ENCODE data around the gene TARS2.

TARS2 gene

DNA sequence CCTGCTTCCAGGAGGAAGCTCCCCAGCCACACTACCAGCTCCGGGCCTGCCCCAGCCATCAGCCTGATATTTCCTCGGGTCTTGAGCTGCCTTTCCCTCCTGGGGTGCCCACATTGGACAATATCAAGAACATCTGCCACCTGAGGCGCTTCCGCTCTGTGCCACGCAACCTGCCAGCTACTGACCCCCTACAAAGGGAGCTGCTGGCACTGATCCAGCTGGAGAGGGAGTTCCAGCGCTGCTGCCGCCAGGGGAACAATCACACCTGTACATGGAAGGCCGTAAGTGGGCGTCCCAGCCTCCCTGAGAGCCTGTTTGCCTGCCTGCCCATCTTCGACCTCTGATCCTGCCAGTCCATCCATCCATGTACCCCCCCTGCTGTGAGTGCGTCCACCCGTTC lies 24.3 kb downstream of the TARS2 start:
- DNase-seq: no peak

DNA sequence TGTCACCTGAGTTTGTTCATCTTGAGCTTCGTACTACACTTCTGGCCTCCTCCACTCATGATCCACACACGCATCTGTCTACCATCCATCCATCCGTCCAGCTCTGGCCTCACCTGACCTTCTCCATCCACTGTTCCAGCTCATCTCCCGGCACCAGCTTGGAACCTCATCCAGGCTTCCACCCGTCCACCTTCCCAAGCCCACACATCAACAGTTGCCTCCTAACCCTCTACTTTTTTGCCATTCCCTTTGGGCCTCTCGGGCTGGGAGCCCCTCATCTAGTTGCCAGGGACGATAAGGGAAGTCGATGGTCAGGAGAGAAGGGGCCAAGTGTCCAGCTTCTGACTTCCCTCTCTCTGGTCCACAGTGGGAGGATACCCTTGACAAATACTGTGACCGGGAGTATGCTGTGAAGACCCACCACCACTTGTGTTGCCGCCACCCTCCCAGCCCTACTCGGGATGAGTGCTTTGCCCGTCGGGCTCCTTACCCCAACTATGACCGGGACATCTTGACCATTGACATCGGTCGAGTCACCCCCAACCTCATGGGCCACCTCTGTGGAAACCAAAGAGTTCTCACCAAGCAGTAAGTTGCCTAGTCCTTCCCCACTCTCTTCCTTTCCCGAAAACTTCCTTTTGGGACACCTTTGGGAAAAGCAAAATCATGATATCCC lies 24.9 kb downstream of the TARS2 start:
- DNase-seq: no peak

DNA sequence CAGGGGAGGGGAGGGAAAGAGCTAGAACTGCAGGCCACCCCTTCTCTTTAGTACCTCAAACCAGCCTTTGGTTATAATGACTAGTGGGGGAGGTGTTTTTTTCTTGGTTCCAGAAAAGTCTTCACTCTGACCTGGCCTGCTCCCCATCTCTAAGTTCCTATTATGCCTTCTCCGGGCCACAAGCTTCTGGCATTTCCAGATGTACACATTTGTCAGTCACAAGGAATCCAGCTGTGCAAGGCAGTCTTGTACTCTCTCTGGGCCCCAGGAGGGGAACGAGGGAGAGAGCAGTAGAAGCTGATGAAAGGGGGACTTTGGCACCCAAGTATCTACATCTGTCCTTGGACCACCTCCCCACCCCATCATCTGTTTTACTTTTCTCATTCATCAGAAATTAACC lies 25.6 kb downstream of the TARS2 start:
- DNase-seq: no peak

DNA sequence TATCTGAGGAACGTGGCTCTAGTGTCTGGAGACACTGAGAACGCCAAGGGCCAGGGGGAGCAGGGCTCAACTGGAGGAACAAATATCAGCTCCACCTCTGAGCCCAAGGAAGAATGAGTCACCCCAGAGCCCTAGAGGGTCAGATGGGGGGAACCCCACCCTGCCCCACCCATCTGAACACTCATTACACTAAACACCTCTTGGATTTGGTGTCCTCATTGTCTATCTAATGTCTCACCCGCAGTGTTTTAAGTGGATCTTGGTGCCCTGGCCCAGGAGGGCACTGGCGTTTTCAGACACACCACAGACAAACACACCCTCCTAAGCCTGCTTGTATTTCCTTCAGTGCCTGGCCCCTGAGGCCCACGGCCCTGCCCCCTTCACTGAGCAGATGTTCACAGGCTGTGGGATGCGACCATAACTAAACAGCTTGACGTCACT lies 26.2 kb downstream of the TARS2 start:
- DNase-seq: no peak

DNA sequence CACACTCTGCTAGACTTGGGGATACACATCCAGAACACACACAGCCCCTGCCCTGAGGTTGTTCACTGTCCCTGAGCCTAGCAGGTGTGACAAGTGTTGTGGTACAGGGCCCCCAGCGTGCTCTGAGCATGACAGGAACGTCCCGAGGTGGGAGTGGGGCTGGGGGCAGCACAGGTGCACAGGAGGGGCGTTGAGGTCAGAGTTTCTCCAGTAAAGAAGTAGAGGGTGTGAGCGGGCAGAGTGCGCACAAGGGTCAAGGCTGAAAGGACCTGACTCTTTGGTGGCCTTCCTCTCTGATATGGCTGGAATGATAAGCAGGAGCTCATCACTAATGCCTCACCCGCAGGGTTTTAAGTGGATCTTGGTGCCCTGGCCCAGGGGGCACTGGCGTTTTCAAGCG lies 27.0 kb downstream of the TARS2 start:
- DNase-seq: no peak

DNA sequence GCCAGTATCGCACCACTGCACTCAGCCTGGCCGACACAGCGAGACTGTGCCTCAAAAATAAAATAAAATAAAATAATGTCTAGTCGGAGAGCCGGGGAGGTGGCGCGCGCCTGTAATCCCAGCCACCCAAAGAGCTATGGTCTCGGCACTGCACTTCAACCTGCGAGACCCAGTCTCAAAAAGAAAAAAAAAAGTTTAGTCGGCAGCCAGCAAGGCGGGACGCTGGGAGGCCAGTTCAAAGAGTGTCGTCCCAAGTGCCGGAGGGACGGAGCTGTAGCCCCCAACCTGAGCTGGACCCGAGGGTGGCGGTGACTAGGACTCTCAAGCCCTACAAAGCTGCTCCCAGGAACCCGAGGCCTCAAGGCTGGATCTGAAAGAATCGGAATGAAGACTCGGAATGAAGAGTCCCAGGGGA lies 27.7 kb downstream of the TARS2 start:
- no peak for DNase-seq

DNA sequence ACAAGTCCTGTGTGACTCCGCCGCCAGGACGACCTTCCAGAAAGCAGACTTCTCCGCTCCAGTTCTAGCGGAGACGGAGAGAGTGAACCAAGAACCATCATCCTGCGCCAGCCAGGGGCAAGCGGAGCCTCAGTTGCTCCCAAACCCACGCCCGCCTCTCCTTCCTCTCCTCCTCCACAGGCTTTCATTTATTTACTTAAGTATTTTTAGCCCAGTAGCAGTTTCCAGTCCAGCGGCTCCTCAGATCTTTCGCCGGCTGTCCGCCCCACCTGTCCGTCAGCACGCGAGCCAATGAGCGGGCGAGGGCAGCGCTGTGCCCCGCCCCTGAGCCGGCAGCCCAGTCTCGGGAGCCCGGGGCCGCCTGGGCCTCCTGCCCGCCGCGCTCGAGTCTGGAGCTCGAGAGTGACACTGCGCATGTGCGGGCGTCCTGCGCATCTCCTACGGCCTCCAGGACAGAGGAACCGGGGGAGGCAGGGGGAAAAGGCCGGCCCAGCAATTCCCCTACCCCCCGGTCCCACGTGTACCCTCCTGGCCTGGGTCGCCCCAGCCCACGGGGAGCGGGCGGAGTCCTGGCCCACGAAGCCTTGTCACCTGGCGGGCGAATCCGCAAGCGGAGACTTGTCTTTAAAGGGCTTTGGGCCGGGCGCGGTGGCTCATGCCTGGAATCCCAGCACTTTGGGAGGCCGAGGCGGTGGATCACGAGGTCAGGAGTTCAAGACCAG lies 28.3 kb downstream of the TARS2 start, which contains the start of gene FALEC:
TSS of gene FALEC (plus strand) at position 425 of the 722 bp plus-strand sequence.
- peak; percentile 80 to 92 (median 88) for DNase-seq

DNA sequence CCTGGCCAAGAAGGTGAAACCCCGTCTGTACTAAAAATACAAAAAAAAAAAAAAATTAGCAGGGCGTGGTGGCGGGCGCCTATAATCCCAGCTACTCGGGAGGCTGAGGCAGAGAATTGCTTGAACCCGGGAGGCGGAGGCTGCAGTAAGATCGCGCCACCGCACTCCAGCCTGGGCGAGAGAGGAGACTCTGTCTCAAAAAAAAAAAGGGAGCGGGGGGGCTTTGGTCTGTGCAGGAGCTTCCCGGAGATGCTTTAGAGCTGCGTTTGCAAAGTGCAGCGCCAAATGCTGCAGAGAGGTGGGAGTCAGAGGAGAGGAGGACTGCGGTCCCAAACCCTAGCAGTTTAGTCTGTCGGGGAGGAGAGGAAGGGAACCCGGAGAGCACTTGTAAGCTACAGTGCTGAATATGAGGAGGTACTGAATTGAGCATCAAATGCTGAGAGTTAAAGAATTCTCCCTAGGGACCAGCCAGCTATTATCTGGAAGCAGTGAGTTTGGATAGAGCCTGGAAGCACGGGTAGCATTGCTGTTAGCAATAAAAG lies 28.9 kb downstream of the TARS2 start:
- peak in 1 of 5 experiments; percentile 7 for DNase-seq

DNA sequence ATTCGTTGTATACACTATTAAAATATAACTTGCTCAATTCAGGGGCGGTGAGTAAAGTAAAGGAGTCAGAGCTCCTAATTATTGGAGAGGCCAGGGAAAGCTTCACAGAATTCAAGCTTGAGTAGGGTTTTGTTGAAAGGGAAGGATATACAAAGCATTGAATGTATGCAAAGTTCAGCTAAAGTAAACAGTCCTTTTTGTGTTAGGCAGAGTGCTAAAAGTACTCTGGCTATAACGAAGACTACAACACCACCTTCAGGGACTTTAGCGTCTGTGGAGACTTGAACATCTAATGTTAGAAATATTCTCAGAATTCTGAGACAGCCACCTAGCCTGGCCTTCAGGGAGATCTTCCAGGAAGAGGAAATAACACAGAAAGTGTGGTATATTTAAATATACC lies 29.4 kb downstream of the TARS2 start:
- peak in 1 of 5 experiments; percentile 33 for DNase-seq

DNA sequence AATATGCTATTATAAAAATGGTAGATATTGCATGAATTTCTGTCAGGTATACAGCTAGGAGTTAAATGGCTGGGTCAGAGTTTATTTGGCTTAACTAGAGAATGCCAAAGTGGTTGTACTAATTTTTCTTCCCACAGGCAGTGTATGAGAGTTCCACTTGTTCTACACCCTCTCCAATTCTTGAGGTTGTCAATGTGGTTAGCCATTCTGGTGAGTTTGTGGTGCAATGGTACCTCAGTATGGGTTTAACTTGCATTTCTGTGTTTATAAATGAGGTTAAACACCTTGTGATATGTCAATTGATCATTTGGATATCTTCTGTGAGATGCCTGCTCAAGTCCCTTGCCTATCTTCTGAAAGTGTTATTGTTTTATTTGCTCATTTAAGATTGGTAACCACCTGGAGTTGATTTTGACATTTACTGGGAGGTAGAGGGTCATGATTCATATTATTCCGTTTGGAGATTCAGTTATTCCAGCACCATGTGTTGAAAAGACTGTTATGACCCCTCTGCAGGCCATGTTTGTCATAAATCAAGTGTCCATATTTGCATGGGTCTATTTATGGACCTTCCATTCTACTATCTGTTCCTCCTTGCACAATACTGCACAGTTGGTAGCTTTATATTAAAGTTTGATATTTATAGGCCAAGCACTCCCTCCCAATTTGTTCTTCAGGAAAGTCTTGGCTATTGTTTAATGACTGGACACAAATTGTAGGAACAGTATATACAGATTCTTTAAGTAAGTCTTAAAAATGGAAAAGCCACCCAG lies 34.2 kb downstream of the TARS2 start:
- no peak for DNase-seq

DNA sequence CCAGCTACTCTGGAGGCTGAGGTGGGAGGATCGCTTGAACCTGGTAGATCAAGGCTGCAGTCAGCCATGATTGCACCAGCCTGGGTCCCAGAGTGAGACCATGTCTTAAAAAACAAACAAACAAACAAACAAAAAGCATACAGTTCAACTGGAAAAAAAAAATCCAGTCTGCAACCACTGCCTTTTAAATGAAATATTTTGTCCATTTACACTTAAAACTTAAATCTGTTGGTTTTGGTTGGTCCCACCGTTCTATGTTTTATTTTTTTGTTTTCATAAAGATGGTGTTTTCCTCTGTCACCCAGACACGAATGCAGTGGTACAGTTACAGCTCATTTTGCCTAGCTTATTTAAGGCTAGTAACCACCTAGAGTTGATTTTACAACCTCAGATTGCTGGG lies 38.1 kb downstream of the TARS2 start:
- no peak for DNase-seq

DNA sequence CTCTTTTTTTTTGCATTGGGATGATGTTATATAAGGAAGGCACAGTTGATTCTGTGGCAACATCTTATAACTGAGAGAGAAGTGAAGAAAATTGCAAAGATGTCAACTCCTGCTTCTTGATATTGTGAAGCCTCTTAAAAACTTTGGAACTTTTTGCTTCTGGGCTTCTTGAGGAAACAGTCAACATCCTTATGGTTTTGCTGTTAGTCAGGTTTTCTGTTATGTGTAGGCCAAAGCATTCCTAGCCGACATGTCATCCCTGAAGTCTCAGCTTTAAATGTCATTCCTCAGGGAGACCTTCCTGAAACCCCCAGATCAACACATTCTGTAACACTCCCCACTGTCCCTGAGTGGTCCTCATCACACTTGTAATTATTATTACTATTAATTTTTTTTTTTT lies 41.0 kb downstream of the TARS2 start:
- DNase-seq: no peak

DNA sequence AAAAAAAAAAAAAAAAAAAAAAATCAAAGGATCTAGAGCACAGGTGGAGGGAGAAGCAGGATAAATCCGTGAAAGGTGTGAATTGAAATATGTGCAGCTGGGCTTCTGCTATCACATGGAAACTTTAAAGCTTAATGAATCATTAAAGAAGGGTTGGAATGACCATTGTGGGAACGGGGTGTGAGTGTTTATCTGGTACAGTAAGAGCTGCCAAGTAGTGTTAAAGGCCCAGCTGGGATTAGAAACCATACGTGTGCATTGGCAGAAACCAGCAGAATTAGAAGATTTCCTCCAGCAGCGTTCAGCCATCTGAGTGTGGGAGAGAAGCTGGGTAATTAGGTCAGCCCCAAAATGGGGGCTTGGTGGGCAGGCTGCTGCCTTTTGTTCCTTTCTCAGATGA lies 41.8 kb downstream of the TARS2 start:
- DNase-seq: no peak

DNA sequence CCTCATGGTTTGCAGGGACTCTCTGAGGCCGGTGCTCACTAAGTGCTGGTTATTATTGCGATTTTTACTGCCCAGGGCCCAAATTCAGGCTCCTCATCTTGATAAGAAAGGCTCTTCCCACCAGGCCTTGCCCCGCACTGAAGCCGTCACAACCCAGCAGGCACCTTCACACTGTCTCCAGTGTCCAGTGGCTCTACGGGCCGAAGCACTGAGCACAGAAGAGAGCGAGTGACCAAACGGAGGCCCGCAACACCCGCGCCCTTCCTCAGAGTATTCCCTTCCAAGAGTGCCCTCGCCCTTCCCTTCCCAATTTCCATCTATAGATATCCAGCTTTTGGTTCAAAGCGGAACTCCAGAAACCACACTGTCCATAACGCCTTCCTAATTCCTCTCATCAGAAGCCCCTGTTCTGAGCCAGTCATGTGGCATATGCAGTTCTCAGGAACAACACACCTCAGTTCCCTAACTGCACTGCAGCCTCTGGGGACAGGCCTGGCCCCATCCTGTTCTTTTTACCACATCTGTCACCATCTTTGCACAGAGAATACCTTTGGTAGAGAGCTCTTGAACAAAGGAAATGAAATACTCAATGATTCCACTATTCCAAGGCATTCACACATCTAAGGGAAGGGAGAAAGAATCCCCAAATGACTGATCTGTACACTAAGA lies 43.4 kb downstream of the TARS2 start:
- DNase-seq: no peak

DNA sequence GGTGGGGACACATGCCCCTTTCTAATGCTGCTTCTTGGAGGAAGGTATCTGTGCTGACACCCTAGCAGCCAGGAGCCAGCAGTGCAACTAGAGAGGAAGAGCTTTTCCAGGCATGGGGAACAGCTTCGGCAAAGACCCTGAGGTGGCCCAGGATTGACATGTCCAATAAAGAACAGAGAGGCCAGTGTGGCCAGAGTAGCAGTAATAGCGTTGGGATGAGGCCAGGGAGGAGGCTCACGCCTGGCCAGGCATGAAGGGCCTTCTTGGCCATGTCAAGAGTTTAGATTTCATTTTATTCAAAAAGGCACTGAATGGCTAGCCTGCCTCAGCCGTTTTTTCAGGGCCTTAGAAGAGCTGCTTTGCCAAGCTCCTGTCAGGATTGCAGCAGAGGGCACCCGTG lies 45.6 kb downstream of the TARS2 start:
- no peak for DNase-seq

DNA sequence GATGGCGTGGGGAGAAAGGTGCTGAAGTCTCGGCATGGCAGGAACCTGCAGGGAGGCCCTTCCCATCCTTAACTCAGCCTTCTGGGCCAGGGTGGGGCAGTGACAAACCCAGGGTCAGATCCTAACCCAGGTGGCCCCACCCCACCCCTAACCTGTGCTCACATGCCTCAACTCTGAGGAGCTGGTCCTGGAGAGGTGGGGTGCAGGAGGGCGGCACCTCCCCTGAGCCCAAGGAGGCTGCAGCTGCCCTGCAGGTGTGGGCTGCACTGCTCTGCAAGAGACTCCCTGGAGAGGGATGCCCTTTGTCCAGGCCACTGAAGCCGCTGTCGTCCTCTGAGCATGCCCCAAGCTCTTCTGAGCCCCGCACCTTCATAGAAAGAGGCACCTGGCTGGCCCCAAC lies 46.8 kb downstream of the TARS2 start:
- no peak for DNase-seq

DNA sequence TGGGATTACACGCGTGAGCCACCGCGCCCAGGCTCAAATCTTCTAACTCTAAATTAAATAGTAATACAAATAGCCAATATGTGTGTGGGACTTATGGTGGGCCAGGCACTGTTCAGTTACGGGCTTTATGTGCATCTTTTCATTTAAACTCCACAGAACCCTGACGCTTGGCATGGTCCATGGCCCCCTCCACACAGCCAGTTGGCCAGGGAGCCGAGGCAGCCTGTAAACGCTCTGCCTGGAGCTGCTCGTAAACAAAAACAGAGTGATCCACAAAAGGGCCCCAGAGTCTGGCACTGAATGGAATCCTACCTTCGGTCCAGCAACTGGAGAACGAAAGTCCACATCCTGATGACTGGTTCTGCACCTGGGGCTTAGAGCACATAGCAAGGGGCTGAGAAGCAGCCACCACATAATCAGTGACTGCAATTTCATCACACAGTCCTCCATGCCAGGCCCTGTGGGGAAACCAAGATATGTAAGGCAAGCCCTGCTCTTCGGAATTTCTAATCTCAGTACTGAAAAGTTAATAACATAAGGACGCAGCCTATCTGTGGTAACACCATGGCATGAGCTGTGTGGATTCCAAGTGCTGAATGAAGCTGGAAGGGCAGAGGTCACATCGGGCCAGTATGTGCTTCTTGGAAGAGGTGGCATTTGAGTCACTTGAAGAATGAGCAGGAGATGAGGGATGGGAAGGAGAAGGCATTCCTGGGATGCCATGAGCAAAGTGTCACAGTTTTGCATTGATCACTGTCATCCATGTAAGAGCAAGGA lies 48.5 kb downstream of the TARS2 start:
- DNase-seq: no peak

DNA sequence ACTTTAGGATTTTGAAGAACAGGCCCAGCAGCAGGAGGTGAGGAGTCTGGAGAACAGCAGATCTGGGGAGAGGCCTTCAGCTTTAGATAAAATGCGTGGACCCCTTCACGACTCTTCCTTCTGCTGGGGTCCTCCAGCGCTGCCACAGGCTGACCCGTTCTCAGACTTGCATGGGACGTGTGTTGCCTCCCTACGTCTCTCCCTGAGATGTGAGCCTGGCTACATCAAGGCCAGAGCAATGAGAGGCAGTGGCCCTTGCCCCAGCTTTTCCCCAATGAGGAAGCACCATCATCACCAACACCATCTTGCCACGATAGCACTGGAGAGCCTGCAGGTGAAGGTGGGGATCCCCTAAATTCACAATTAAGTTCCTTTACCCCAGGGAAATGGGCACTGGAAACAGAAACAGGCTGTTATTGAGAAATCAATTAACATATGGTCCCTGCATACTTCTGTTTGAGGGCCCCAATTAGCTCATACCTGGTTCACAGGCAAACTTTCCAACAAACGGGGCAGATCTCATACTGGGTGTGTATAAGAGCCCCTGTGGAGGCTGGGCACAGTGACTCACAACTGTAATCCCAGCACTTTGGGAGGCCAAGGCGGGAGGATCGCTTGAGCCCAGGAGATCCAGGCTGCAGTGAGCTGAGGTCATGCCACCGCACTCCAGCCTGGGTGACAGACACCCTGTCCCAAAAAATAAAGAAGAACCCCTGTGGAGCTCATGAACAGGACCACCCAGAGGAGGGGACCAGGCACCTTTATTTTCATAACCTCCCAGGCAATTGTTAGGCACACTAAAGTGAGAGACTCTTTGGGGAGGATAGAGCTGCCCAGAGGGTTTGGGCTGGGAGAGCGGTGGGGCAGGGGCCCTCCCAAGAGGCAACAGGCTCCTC lies 49.9 kb downstream of the TARS2 start:
- DNase-seq: no peak

DNA sequence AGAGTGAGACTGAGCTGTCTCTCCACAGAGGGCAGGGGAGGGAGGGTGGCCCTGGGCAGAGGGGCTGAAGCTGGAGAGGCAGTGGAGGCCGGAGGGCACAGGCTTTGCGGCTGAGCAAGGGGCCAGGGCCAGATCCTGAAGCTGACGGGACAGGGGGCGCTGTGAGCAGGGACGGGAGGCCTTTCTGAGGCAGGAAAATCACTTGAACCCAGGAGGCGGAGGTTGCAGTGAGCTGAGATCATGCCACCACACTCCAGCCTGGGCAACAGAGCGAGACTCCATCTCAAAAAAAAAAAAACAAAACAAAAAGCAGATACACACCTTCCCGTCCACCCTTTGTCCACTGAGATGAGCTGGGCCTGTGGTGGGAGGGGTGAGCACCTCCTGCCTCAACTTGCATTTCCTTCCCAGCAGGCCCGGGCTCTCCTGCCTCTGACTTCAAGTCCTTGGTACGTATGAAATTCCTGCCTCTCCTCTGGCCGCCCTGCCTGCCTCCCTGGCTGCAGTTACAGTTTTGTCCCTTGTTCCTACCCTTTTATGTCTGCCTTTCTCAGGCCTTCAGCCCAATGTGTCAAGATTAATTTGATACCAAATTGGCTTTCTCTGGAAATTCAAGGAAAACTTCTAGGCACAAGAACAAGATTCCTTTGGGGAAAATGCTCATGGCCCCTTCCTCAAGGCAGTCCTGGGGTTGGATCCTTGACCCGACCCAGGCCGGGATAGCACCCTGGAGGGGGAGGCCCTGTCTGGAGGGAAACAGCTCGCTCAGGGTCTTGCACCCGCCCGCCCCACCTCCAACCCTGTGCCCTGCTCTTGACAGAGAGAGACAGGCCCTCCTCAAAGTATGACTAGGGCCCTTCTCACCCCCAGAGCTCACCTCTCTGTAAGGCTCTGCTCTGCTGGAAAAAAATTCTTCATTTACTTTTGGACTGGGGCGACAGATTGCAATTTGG lies 50.8 kb downstream of the TARS2 start:
- DNase-seq: no peak
